Measurements from ENCODE around the gene MARVELD3.

- TF ChIP-seq TAF1 (IDR thresholded peaks at IDR 0.05; ENCODE audit: borderline replicate concordance, low read depth, low read length) (no peak), POLR2A (IDR thresholded peaks at IDR 0.05; ENCODE audit: low read depth, low read length) (no peak)
These were observed 7.6 kb upstream of the MARVELD3 start for GRCh38 chr16:71618429-71618828.
